ENCODE measurements around the gene ASNS. TPM values are rescaled to one million over a fixed set of nuclear protein-coding genes. Genes with fewer than 3 reads are reported as not detected.

Gene ASNS
- total and polyA plus RNA-seq, 3 donors from 2014 or later = 31.7 to 73.6 (median 54.1) TPM

DNA sequence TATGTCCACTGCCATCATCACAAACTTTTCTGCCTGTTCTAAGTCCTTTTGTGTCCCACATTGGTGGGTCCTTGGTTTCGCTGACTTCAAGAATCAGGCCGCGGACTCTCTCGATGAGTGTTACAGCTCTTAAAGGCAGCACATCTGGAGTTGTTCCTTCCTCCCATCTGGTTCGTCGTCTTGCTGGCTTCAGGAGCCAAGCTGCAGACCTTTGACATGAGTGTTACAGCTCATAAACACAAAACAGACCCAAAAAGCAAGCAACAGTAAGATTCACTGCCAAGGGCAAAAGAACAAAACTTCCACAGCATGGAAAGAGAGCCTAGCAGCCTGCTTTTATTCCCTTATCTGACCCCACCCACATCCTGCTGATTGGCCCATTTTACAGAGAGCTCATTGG is 30.2 kb downstream of the ASNS start:
- DNase-seq = peak; percentile 32
- TF ChIP-seq POLR2A (IDR thresholded peaks at IDR 0.05) = no peak
- TF ChIP-seq, protein P1, sequence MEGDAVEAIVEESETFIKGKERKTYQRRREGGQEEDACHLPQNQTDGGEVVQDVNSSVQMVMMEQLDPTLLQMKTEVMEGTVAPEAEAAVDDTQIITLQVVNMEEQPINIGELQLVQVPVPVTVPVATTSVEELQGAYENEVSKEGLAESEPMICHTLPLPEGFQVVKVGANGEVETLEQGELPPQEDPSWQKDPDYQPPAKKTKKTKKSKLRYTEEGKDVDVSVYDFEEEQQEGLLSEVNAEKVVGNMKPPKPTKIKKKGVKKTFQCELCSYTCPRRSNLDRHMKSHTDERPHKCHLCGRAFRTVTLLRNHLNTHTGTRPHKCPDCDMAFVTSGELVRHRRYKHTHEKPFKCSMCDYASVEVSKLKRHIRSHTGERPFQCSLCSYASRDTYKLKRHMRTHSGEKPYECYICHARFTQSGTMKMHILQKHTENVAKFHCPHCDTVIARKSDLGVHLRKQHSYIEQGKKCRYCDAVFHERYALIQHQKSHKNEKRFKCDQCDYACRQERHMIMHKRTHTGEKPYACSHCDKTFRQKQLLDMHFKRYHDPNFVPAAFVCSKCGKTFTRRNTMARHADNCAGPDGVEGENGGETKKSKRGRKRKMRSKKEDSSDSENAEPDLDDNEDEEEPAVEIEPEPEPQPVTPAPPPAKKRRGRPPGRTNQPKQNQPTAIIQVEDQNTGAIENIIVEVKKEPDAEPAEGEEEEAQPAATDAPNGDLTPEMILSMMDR (IDR thresholded peaks at IDR 0.05) = no peak
- no peaks in the 10 kb centered on the region for H3K27me3 ChIP-seq
- intact Hi-C loops (cut with DNase I; ENCODE audit: low total_unique reads) = no loop called here
- no peaks in the 10 kb centered on the region for H3K36me3 ChIP-seq (ENCODE audit: low read depth, missing control alignments)
- no peak overlapping the region for H3K4me3 ChIP-seq
- WGBS, 2 donors = 58 to 61% methylated on average over 6 of the region's 6 CpGs
- H3K27ac ChIP-seq = no peak overlapping the region
- no peaks in the 10 kb centered on the region for H3K4me1 ChIP-seq
- no peaks in the 10 kb centered on the region for H3K9me3 ChIP-seq

DNA sequence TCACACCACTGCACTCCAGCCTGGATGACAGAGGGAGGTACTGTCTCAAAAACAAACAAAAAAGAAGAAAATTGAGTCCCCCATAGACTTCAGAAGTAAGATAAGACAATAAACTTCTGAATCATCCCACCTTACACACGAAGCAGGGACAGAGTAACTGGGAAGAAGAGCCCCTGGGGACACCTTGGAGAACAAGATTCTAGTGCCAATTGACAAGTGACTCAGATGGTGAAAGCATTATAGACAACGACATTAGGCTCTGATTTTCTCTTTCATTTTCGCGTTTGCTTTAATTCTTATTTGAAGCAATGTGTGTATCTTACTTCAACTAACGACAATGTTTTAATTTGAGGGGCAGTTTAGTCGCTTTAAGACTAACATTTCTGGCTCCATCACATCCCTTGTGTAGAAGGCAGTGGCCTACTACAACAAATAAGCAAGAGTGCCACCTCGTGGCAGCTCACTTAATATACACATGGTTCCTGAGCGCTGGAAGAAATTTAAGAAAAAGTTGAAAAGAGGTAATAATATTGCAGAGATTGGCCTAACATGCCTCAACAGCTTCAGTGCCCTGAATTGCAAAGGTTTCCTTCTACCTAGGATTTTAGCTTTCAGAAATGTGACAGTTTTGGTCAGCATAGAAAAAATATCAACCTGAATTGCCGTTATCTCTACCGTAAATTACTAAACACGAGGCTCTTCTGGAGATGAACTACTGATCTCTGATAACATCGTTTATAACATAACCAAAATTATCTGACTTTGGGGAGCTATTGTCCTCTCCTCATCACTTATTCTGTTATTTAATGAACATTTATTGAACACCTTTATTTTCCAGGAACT is 36.7 kb downstream of the ASNS start:
- Histone ChIP-seq H3K9me3 (no peaks in the 10 kb centered on the region), H3K27ac (no peak overlapping the region), H3K36me3 (ENCODE audit: low read depth, missing control alignments) (no peaks in the 10 kb centered on the region), H3K27me3 (no peaks in the 10 kb centered on the region), H3K4me3 (no peak overlapping the region), H3K4me1 (no peaks in the 10 kb centered on the region)
- 38 to 49% methylated on average over 12 of the region's 12 CpGs for WGBS, 2 donors
- DNase-seq = peak; percentile 89
- no peak for TF ChIP-seq POLR2A (IDR thresholded peaks at IDR 0.05)
- TF ChIP-seq, protein P1 (IDR thresholded peaks at IDR 0.05) = peak in 2 of 3 experiments; percentile 46 to 64
- intact Hi-C loops (cut with DNase I; ENCODE audit: low total_unique reads) = loop anchor here (10.0 kb wide), 1 partner anchor 691 kb away; no protein-coding TSS in a partner anchor

DNA sequence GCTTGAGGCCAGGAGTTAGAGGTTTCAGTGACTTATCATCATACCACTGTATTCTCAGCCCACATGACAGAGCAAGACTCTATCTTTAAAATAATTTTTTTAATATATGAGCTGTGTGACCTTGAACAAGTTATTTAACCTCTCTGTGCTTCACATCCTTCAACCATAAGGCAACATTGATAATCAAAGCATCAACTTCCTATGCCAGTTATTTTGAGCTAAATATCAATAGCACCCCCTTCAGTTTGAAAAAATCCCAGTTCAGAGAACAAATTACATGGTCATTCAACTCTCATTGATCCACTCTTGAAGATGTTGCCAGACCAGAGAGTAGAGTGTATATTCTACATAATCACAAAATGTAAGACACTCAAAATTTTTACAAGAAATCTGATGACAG is 53.0 kb downstream of the ASNS start:
- no peaks in the 10 kb centered on the region for H3K27me3 ChIP-seq
- H3K4me1 ChIP-seq = no peaks in the 10 kb centered on the region
- no peaks in the 10 kb centered on the region for H3K9me3 ChIP-seq
- no peak for DNase-seq
- H3K36me3 ChIP-seq (ENCODE audit: low read depth, missing control alignments) = no peaks in the 10 kb centered on the region
- intact Hi-C loops (cut with DNase I; ENCODE audit: low total_unique reads) = no loop called here
- no peak overlapping the region for H3K4me3 ChIP-seq
- no peak for TF ChIP-seq POLR2A (IDR thresholded peaks at IDR 0.05)
- TF ChIP-seq, protein P1 (IDR thresholded peaks at IDR 0.05) = no peak
- no peak overlapping the region for H3K27ac ChIP-seq

DNA sequence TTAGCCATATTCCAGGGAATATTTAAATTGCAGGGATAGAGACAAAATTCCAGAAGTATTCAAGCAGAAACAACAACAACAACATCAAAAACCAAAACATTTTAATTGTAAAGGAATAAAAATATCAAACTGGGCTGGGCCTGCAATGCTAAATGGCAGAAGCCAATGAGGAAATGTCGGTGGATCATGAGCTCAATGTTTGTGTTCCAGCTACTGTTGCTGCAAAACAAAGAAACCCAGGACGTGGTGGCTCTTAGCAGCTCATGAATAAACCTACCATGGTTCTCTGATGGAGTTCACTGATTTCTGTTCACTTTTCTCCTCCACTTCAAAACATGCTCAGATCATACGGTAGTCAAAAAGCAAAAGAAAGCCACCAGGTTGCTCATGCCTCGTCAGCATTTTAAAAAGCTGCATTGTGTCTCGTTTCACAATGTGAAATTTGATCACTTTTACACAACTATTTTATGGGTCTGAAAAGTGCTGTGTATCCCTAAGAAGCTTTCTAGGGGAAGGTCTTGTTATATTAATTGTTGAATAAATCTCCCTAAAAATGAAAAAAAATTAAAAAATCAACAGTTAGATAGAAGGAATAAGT is 54.0 kb downstream of the ASNS start:
- H3K27me3 ChIP-seq = no peaks in the 10 kb centered on the region
- intact Hi-C loops (cut with DNase I; ENCODE audit: low total_unique reads) = no loop called here
- H3K36me3 ChIP-seq (ENCODE audit: low read depth, missing control alignments) = no peaks in the 10 kb centered on the region
- DNase-seq = no peak
- H3K4me3 ChIP-seq = no peak overlapping the region
- H3K9me3 ChIP-seq = no peaks in the 10 kb centered on the region
- WGBS, 2 donors = 69 to 75% methylated on average over 5 of the region's 5 CpGs
- H3K4me1 ChIP-seq = no peaks in the 10 kb centered on the region
- TF ChIP-seq, protein P1 (IDR thresholded peaks at IDR 0.05) = no peak
- TF ChIP-seq POLR2A (IDR thresholded peaks at IDR 0.05) = no peak
- H3K27ac ChIP-seq = no peak overlapping the region

Small RNA genes within 50 kb of the gene (small RNA-seq; reads per million reads assigned to genes)
- gene AC005326.1 (0 reads per million in 2 donors), gene AC079781.2 (0 reads per million in 2 donors), gene SNRPCP9 (0 reads per million in 2 donors)

Other genes with a start within 250 kb of the ASNS start
- gene TAC1, start 140.3 kb downstream of the ASNS start, total RNA-seq = 1 to 10 TPM in 1 of 2 donors, not detected in 1; 1.2 TPM
- gene TAC1, start 140.3 kb downstream of the ASNS start, polyA plus RNA-seq (ENCODE audit: insufficient read depth, low read depth, low replicate concordance) = 0.59 TPM
- not detected for gene OCM2, start 117.8 kb upstream of the ASNS start, total RNA-seq
- not detected for gene OCM2, start 117.8 kb upstream of the ASNS start, polyA plus RNA-seq (ENCODE audit: insufficient read depth, low read depth, low replicate concordance)
- gene LMTK2, start 234.5 kb upstream of the ASNS start, total RNA-seq = 10 to 100 TPM; 35.5 to 36.1 TPM
- gene LMTK2, start 234.5 kb upstream of the ASNS start, polyA plus RNA-seq (ENCODE audit: insufficient read depth, low read depth, low replicate concordance) = 16.1 TPM

Data from testis (tissue), 3 donors.